CD4-positive, alpha-beta T cell treated with Interleukin-4 for 1 hour (primary cell): ENCODE measurements around the gene ARNT2.

ENCODE experiments used
- DNase-seq, 2 donors: peaks; one replicate each; pipeline ENCODE4 v3.0.0-alpha.2; 2020 to 2022

The ARNT2 gene

GRCh38 chr15:80523746-80524145 is 119.6 kb downstream of the ARNT2 start:
- no peak for DNase-seq

GRCh38 chr15:80525853-80526252 is 121.7 kb downstream of the ARNT2 start:
- DNase-seq, result no peak

- DNase-seq, result no peak
These were observed 122.6 kb downstream of the ARNT2 start for GRCh38 chr15:80526556-80527340.

GRCh38 chr15:80527406-80527805 is 123.2 kb downstream of the ARNT2 start:
- DNase-seq, result no peak

GRCh38 chr15:80527961-80528360 is 123.8 kb downstream of the ARNT2 start:
- DNase-seq, result no peak

GRCh38 chr15:80530737-80531365 is 126.7 kb downstream of the ARNT2 start:
- DNase-seq, result no peak

GRCh38 chr15:80531388-80531787 is 127.2 kb downstream of the ARNT2 start:
- no peak for DNase-seq

GRCh38 chr15:80531796-80532195 is 127.6 kb downstream of the ARNT2 start:
- no peak for DNase-seq

- no peak for DNase-seq
These were observed 129.7 kb downstream of the ARNT2 start for GRCh38 chr15:80533790-80534333.

- DNase-seq, result no peak
These were observed 132.0 kb downstream of the ARNT2 start for GRCh38 chr15:80536231-80536630.

GRCh38 chr15:80536716-80537115 is 132.5 kb downstream of the ARNT2 start:
- DNase-seq, result no peak

GRCh38 chr15:80545078-80545477 is 140.9 kb downstream of the ARNT2 start:
- no peak for DNase-seq

- DNase-seq, result no peak
These were observed 143.1 kb downstream of the ARNT2 start for GRCh38 chr15:80547264-80547663.

- DNase-seq, result no peak
These were observed 145.0 kb downstream of the ARNT2 start for GRCh38 chr15:80549191-80549590.

GRCh38 chr15:80549654-80550053 is 145.5 kb downstream of the ARNT2 start:
- DNase-seq, result no peak

- no peak for DNase-seq
These were observed 146.2 kb downstream of the ARNT2 start for GRCh38 chr15:80550219-80550907.

- no peak for DNase-seq
These were observed 146.7 kb downstream of the ARNT2 start for GRCh38 chr15:80550908-80551260.

GRCh38 chr15:80551348-80551747 is 147.2 kb downstream of the ARNT2 start:
- no peak for DNase-seq

GRCh38 chr15:80554560-80554959 is 150.4 kb downstream of the ARNT2 start:
- no peak for DNase-seq

- no peak for DNase-seq
These were observed 152.6 kb downstream of the ARNT2 start for GRCh38 chr15:80556694-80557367.

GRCh38 chr15:80557441-80558234 is 153.5 kb downstream of the ARNT2 start:
- DNase-seq, result no peak

- DNase-seq, result no peak
These were observed 154.6 kb downstream of the ARNT2 start for GRCh38 chr15:80558631-80559319.
